ENCODE data around the gene CYBC1.
A peak's percentile ranks its signal among the peaks of the same experiment; 100 is the strongest.

Gene CYBC1

DNA sequence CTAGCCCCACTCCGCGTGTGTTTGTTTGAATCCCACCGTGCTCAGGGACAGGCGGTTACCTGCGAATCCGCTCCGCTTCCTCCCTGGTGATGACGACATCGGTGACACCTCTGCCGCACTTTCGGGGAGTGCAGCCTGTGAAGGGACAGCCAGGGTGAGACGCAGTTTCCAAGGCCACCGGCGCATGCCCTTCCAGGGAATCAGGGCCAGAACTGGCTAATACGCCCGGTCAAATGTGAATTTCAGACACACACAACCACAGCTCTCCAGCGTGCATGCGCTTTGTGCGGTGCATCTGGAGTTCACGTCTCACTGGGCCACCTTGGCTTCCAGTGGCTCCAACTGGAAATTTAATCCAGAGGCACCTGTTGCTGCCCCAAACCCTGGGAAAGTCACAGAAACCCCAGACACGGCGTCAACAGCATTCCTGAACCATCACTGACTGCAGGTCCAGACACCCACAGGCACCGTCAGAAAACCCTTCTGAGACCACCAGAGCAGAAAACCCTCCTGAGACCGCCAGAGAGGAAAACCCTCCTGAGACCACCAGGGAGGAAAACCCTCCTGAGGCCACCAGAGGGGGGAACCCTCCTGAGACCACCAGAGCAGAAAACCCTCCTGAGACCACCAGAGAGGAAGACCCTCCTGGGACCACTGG, 39.0 kb downstream of the CYBC1 start:
- no peak for DNase-seq (ENCODE audit: low read depth, low spot score)

DNA sequence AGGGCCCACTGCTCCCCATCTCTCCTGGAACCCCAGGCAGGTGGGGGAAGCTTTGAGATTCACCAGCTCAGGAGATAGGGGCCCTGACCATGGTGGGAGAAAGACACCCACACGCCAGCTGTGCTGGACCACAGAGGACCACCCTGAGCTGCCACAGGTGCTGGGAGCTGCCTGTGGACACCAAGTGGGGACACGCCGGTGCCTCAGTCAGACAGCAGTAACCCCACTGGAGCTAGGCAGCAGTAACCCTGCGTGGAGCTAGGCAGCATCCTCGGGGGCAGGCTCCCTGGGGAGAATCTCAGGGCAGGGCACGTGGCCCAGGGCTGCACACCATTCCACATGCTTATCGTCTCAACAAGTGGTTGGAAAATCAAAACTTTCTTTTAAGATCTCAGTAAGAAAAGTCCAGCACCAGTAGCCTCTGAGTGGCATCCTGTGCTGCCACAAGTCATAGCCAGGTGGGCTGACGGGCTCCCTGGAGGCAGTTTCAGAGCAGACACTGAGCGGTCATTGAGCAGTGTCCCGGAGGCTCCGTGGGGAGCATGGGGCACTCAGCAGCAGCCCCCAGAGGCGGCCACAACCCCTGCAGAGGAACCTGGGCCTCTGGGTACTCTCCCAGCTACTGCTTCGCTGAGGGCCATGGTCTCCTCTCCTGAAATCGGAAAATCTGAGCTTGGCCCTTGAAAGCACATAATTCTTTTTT, 40.4 kb downstream of the CYBC1 start:
- no peak for DNase-seq (ENCODE audit: low read depth, low spot score)

DNA sequence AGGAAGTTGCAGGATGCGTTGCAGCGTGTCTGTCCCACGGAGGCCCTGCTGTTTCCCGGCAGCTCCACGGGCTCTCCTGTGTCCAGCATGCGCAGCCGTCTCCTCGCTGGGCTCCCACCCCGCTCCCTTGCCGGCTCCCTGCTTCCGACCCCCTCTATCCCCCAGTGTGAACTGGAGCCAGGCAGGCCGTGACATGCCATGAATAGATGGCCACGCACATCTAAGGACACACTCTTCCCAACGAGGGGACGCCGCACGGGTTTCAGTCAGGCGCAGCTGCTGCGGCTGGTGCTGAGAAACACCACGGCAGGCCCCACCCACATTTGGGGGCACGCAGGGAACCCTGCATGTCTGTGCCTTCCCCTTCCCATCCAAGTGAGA, 41.6 kb downstream of the CYBC1 start:
- DNase-seq (ENCODE audit: low read depth, low spot score) = no peak

DNA sequence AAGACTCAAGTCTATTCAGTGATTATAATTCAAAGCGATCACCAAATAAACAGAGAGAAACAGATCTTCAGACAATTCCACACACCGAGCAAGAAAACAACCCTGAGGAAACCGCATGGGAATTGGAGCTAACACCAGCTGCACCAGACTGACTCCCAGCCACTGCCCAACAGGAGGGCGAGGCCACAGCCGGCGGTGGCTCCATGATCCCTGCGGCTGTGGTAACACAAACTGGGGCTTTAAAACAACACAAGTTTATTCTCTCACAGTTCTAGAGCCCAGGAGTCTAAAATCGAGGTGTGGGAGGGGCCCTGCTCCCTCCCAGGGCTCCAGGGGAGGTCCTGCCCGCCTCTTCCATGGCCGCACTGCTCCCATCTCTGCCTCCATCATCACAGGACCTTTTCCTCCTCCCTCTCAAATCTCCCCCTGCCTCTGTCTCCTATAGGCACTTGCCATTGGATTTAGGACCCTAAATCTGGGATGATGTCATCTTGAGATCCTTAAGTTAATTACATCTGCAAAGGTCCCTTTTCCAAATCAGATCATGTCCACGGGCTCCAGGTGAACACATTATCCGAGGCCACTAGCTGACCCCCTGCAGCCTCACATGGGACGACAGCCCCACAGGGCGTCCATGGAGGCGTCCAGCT, 42.1 kb downstream of the CYBC1 start:
- DNase-seq (ENCODE audit: low read depth, low spot score) = no peak

GRCh38 chr17:82407255-82407654, 43.3 kb downstream of the CYBC1 start:
- no peak for DNase-seq (ENCODE audit: low read depth, low spot score)

- no peak for DNase-seq (ENCODE audit: low read depth, low spot score)
Measured at GRCh38 chr17:82406131-82406671, 44.4 kb downstream of the CYBC1 start.

GRCh38 chr17:82405051-82405450, 45.5 kb downstream of the CYBC1 start:
- DNase-seq (ENCODE audit: low read depth, low spot score) = no peak

GRCh38 chr17:82403662-82404660, 46.6 kb downstream of the CYBC1 start:
- no peak for DNase-seq (ENCODE audit: low read depth, low spot score)

- DNase-seq (ENCODE audit: low read depth, low spot score) = no peak
Measured at GRCh38 chr17:82402865-82403264, 47.7 kb downstream of the CYBC1 start.

GRCh38 chr17:82400830-82401229, 49.7 kb downstream of the CYBC1 start:
- no peak for DNase-seq (ENCODE audit: low read depth, low spot score)

DNA sequence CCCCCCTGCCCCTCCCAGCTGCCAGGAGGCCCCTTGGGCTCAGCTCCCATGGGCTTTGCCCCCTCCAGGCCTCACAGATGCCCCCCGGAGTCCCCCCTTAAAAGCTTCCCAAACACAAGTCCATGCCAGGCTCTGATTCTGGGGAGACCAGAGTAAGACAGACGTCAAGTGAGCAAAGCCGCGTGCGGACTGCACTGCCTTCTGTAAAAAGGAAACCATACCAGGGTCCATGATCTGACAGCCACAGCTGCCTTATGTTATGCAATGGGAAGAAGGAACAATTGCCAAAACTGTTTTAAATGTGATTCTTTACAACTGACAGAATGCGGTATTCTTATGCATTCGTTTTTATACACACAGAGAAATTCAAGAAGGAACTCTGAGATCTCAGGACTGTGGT, 50.3 kb downstream of the CYBC1 start:
- DNase-seq (ENCODE audit: low read depth, low spot score) = no peak

DNA sequence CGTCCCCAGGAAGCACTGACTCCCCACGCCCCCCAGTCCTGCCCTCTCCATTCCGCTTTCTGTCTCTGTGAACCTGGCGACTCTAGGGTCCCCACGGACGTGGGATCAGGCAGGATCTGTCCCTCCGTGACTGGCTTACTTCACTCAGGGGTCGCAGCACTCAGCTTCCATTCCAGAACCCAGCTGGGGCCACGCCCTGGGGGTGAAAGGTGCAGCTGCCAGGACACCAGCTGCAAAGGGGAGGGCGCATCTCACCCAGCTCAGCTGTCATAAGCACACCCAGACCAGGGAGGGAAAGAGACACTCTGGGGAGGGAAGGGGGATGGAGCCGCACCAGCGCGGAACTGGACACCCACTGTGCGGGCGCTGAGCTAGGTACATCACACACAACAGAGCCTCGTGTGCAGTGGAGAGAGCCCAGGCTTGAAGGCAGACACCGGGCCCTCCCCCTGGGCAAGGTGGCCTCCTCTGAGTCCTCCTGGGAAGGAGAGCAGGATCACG, 50.9 kb downstream of the CYBC1 start:
- peak; percentile 32 for DNase-seq (ENCODE audit: low read depth, low spot score)

- no peak for DNase-seq (ENCODE audit: low read depth, low spot score)
Measured at GRCh38 chr17:82399041-82399441, 51.5 kb downstream of the CYBC1 start.

GRCh38 chr17:82397449-82398335, 52.9 kb downstream of the CYBC1 start:
- no peak for DNase-seq (ENCODE audit: low read depth, low spot score)

GRCh38 chr17:82396601-82397435, 53.7 kb downstream of the CYBC1 start:
- DNase-seq (ENCODE audit: low read depth, low spot score) = no peak

- no peak for DNase-seq (ENCODE audit: low read depth, low spot score)
Measured at GRCh38 chr17:82394278-82394677, 56.3 kb downstream of the CYBC1 start.

DNA sequence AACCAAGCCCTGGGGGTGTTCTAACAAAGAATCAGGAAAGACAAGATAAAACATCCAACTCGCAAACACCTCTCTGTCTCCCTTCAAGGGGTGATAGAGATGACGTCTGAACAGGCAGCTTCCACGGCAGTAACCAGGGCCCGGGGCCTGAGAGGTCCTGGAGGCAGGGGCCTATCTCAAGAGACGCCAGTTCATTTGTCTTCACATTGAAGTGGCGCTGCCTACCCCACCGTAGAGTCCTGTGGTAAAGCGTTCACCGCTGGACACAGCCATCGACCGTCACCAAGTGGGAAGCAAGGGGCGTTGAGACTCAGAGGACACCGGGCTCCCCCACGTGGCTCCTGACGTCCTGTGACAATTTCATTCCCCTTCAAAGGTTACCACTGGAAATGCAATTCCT, 57.6 kb downstream of the CYBC1 start:
- DNase-seq (ENCODE audit: low read depth, low spot score) = no peak

Measured in ELF-1 (cell line).